Activated CD8-positive, alpha-beta memory T cell treated with anti-CD3 and anti-CD28 coated beads, Interleukin-2, amount 50 U/mL, for 24 hours (primary cell): ENCODE results near the gene CCL1.

Source experiments
- DNase-seq: peaks from one replicate; pipeline ENCODE4 v3.0.0-alpha.2; 2020; ENCODE audit errors: extremely low read depth

Gene CCL1, protein sequence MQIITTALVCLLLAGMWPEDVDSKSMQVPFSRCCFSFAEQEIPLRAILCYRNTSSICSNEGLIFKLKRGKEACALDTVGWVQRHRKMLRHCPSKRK

DNA sequence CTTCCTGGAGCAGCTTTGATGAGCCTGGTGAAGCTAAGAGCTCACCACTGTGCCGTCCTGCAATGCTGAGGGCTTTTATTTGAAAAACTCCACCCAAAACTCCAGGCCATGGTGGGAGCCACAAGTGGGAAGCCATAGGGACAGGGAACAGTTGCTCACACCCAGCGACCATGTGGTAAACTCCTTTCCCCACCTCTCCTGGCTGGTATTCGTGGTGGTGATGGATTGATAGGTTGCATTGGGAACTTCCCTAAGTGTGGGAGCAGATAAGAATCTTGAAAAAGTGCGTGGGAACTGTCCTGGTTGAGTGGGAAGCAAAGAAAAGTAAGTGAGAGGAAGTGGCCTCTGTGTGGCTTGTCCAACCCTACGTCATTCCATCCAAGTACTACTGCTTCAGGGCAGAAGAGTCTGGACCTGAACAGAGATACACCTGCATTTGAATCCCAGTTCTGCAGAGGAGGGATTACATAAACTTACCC lies at the start of gene CCL1:
Gene CCL1 (minus strand): TSS at position 51 of the 479 bp plus-strand sequence. CDS start 72 bp downstream, outside the sequence.
- no peak for DNase-seq

DNA sequence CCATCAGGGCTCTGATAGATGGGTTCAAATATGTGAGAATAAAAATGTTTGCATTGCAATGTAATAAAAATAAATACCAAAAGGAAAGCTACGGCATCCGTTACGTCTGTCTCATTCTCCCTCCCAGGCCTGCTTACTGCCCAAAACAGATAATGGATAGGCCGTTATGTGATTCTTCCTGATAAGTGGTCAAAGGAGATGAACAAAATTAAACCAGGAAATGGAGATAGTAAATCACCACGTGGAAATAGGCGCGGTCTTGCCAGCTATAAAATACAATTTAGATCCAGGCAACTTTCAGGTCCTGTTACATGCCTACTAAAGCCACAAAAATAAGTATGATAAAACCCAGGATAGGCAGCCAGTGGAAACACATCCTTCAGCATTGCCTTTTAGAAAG lies 49.5 kb upstream of the CCL1 start:
- DNase-seq: no peak

DNA sequence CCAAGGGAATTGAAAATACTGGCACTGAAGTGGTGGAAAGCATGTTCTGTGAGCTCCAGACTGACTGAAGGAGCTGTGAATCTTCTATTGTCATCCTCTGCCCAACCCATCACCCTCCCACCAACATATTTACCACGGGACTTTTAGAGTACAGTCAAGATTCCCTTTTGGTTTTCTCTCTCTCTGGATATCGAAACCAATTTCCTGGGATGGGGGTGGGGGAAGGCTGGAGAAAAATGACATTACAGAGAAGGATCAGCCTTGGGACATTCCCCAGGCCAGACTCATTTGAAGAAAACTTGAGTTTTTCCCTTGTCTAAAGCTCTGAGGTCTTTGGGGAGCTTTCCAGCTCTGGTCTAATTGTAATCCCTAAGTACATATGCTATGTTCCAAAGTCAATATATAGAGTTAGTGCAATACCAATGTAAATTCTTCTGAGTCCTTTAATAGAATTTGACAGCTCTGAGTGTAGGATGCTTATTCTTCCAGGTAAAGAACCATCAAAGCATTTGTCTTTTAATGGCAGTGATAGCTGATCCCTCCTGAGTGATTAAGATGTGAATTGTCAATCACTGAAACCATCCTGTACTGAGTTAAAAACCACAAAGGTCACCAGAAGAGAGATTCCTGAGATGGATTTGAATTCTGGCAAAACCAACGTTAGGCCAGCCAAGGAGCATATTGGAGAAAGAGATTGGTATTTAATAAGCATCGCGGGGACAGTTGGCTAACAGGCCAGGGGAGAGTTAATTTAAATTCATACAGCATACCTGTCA lies 48.8 kb upstream of the CCL1 start:
- DNase-seq: no peak

DNA sequence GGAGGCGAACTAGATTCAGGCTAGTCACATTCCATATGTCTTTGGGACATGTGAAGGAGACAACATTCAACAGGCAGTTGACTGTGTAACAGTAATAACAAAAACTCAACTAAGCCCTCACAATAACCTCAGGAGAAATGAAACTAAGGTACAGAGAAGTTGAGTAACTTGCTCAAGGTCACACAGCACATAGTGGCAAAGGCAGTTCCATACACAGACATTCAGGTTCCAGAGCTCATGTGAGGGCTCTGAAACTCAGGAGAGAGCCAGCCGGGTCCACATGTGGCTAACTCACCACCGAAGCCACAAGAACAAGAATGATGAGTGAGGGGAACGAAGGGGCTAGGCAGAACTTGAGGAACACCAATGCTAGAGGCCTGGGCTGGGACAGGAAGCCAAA lies 46.3 kb upstream of the CCL1 start:
- DNase-seq: no peak

- no peak for DNase-seq
Measured at GRCh38 chr17:34408439-34408838, 45.4 kb upstream of the CCL1 start.

GRCh38 chr17:34406226-34406625 lies 43.2 kb upstream of the CCL1 start:
- DNase-seq: no peak

- no peak for DNase-seq
Measured at GRCh38 chr17:34403006-34403405, 40.0 kb upstream of the CCL1 start.

GRCh38 chr17:34401165-34401564 lies 38.1 kb upstream of the CCL1 start:
- DNase-seq: no peak

- no peak for DNase-seq
Measured at GRCh38 chr17:34400301-34400931, 37.4 kb upstream of the CCL1 start.

GRCh38 chr17:34399725-34400124 lies 36.7 kb upstream of the CCL1 start:
- DNase-seq: no peak

DNA sequence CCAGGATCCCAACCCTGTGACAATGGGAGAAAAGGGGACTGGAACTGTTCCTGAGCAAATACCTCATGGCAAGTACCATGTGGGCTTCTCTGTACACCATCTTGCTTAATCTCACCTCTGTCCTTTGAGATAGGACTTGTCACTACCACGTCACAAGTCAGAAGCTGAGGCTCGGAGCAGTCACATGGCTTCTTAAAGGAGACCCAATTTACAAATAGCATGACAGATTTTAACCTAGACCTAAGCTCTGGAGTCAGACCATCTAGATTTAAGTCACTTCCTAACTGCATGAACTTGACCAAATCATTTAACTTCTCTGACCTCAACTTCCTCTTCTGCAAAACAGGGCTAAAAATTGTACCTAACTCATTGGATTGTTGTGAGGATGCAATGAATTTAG lies 36.0 kb upstream of the CCL1 start:
- DNase-seq: no peak

- no peak for DNase-seq
Measured at GRCh38 chr17:34397265-34397664, 34.2 kb upstream of the CCL1 start.

DNA sequence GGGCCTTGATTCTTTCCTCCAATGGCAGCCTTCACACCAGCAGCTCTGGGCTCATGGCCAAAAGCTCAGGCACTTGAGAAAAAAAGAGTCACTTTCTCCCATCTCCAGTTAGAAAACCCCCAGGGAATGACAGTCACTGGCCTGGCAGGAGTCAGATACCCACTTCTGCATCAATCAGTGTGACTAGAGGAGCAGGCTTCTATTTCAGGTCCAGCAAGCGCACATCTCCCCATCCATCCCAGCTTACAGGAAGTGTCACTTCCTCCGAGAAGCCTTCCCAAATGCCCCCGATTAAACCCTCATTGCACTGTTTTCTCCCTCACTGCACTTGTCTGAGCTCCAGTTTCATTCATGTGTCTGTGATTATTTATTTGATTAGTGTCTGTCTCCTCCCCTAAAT lies 30.4 kb upstream of the CCL1 start:
- DNase-seq: no peak

DNA sequence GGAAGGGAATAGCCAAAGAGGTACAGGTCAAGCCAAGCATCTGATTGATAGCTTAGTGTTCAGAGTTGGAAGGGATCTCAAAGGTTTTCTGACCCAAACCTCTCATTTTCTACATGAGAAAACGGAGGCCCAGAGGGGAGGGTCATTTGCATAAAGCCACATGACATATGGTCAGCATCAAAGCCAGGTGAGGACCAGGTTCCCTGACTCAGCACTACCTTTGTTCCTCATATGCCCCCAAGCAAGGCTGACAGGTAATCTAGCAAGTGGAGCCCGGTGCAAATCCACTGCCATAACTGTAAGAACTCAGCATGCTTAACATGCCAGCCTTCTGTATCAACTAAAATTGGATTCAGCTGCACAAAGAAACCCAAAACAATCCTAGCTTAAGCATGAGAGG lies 28.2 kb upstream of the CCL1 start:
- no peak for DNase-seq

DNA sequence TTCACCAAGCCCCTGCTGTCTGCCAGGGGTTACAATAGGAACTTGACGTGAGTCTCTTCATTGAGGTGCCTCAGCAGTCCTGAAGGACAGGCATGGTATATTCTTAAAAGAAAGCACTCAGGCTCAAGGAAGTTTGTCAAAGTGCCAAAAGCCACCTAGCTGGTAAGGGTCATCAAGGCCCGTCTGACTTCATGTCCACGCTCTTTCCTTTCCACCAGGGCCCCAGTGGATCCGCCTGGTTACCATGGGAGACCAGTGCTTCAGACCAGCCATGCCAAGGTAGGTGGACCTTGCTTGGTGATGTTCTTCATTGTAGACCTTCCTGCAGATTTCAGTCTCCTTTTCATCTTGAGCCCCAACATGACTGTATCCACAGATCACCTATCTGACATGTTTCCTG lies 27.6 kb upstream of the CCL1 start:
- DNase-seq: no peak

DNA sequence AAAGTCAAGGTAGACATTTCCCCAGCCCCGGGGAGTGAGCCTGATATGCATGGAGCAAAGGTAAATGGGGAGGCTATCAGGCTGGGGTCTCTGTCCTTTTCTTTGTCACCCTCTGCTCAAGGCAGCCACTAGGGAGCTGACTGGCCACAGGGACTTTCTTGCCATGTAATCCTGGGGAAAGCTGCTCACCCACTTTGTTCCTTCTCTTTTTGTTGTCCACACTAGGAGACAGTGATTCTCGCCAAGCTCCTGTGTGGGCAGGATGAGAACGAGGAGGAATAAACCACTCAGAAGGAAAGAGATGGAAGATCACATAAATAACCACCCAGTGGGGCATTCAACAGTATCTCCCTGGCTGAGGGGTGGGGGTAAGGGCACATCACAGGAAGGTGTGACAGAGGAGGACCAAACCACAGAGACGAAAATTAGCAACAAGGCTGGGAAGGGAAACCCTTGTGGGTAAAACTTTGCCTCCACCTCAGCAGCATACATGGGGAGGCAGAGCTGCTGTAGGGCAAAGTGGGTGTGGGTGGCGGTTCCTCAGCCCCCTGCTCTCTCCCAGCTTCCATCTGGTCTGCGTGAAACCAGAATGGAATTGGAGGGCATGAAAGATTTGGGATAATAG lies 26.2 kb upstream of the CCL1 start:
- no peak for DNase-seq

DNA sequence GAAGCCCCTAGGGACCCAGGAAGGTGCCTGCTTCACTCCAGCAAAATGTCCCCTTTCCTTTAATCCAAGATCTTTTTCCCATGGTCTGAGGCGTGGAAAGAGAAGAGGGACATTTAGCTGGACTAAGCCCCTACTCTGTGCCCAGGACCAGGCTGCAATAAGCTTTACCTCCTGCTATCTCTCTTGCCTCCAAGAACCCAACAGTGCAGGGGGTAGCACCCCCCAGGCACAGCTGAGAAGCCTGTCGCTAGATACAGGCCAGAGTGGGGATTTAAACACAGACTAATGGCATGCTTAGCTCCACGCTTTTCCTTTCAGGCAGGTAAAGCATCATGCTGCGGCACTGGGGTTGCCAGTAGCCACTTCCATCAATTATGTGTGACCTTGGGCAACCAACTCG lies 24.5 kb upstream of the CCL1 start:
- DNase-seq: no peak

- no peak for DNase-seq
Measured at GRCh38 chr17:34386697-34387550, 23.9 kb upstream of the CCL1 start.

- DNase-seq: no peak
Measured at GRCh38 chr17:34386343-34386696, 23.3 kb upstream of the CCL1 start.

- DNase-seq: no peak
Measured at GRCh38 chr17:34384822-34385605, 22.0 kb upstream of the CCL1 start.

DNA sequence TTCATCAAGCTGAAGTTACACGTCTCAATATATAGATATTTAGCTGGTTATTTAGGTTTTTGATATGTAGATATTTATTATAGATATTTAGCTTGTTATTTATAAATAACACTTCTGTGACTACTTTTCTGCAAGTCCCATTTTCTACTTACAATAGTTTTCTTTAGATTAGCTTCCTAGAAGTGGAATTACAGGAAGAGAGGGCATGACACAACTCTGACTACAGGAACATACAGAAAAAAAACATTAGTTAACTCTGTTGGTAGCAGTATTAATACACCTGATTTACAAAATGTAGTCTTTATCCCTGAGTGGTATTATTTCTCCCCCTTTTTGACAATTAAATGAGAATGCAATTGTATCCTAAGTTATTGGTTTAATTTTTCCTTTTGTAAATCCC lies 21.2 kb upstream of the CCL1 start:
- DNase-seq: no peak
